Ishikawa (cell line): ENCODE results near the gene PLD1.
A peak's percentile ranks its signal among the peaks of the same experiment; 100 is the strongest.

Source experiments
- CEBPB ChIP-seq: IDR thresholded peaks from 2 replicates; pipeline ENCODE4 v1.6.1; 2012
- CREB1 ChIP-seq: IDR thresholded peaks from 2 replicates; pipeline ENCODE4 v1.6.1; 2012; ENCODE audit warnings: low read depth
- EGR1 ChIP-seq: IDR thresholded peaks from 2 replicates; pipeline ENCODE4 v1.6.1; 2012
- EP300 ChIP-seq: IDR thresholded peaks from 2 replicates; pipeline ENCODE4 v1.6.1; 2012; ENCODE audit warnings: borderline replicate concordance
- FOXM1 ChIP-seq: IDR thresholded peaks from 2 replicates; pipeline ENCODE4 v1.6.1; 2012; ENCODE audit warnings: low read depth, borderline replicate concordance
- NFIC ChIP-seq: IDR thresholded peaks from 2 replicates; pipeline ENCODE4 v1.6.1; 2012
- RAD21 ChIP-seq: IDR thresholded peaks from 2 replicates; pipeline ENCODE4 v1.6.1; 2012; ENCODE audit warnings: low read depth
- REST ChIP-seq: IDR thresholded peaks from 2 replicates; pipeline ENCODE4 v1.6.1; 2012; ENCODE audit warnings: low read depth, mild to moderate bottlenecking
- TAF1 ChIP-seq: IDR thresholded peaks from 2 replicates; pipeline ENCODE4 v1.6.1; 2012; ENCODE audit warnings: low read depth, mild to moderate bottlenecking
- TCF12 ChIP-seq: IDR thresholded peaks from 2 replicates; pipeline ENCODE4 v1.6.1; 2012; ENCODE audit warnings: low read depth
- TEAD4 ChIP-seq: IDR thresholded peaks from 2 replicates; pipeline ENCODE4 v1.6.1; 2012
- YY1 ChIP-seq: IDR thresholded peaks from 2 replicates; pipeline ENCODE4 v1.6.1; 2012; ENCODE audit warnings: low read depth
- ZBTB7A ChIP-seq: IDR thresholded peaks from 2 replicates; pipeline ENCODE4 v1.6.1; 2012; ENCODE audit warnings: low read depth
- TF ChIP-seq, protein P1 (sequence below): IDR thresholded peaks from 2 replicates; pipeline ENCODE4 v1.6.1; 2012
- TF ChIP-seq, protein P2 (sequence below): IDR thresholded peaks from 2 replicates; pipeline ENCODE4 v1.6.1; 2012

Gene PLD1

DNA sequence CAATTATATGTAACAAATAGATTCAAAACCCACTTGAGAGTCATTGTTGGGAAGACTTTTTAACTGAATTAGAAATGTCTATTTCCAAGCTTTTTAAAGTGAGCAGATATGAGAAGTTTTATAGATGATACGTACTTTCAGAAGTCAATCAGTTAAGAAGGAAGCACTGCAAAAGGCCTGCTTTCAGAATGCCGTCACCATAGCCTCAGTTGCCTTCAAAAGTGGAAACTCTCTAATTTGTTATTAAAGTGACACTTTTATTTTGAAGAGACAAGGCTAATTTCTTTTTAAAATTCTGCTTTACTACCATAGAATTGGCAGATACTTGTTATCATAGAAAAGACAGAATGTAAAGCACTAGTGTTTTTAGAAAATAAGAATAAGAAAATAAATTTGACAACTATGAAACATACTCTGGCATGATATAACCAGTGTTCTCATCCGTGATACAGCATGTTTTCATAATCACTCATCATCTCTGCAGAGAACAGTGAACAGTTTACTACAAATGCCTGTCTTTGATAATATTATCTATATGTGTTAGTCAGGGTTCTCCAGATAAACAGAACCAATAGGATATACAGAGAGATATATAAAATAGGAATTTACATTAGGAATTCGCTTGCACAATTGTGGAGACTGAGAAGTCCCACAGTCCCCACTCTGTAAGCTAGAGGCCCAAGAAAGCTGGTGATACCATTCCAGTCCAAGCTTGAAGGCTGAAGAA is 7.0 kb upstream of the PLD1 start:
- TF ChIP-seq EGR1 (no peak), REST (no peak), YY1 (no peak), NFIC (no peak), ZBTB7A (no peak), TEAD4 (no peak), EP300 (no peak), RAD21 (no peak), TCF12 (no peak), TAF1 (no peak), CREB1 (no peak), FOXM1 (no peak), CEBPB (no peak)
- TF ChIP-seq, protein P1, sequence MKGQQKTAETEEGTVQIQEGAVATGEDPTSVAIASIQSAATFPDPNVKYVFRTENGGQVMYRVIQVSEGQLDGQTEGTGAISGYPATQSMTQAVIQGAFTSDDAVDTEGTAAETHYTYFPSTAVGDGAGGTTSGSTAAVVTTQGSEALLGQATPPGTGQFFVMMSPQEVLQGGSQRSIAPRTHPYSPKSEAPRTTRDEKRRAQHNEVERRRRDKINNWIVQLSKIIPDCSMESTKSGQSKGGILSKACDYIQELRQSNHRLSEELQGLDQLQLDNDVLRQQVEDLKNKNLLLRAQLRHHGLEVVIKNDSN = no peak
- TF ChIP-seq, protein P2, sequence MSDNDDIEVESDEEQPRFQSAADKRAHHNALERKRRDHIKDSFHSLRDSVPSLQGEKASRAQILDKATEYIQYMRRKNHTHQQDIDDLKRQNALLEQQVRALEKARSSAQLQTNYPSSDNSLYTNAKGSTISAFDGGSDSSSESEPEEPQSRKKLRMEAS = no peak

- TF ChIP-seq TCF12 = no peak
- TF ChIP-seq ZBTB7A = no peak
- no peak for TF ChIP-seq CREB1
- no peak for TF ChIP-seq RAD21
- TF ChIP-seq YY1 = no peak
- TF ChIP-seq NFIC = no peak
- no peak for TF ChIP-seq TAF1
- no peak for TF ChIP-seq EGR1
- TF ChIP-seq, protein P1 = no peak
- no peak for TF ChIP-seq CEBPB
- no peak for TF ChIP-seq FOXM1
- TF ChIP-seq EP300 = no peak
- no peak for TF ChIP-seq TEAD4
- TF ChIP-seq, protein P2 = no peak
These were observed 5.8 kb upstream of the PLD1 start for GRCh38 chr3:171815973-171816595.

DNA sequence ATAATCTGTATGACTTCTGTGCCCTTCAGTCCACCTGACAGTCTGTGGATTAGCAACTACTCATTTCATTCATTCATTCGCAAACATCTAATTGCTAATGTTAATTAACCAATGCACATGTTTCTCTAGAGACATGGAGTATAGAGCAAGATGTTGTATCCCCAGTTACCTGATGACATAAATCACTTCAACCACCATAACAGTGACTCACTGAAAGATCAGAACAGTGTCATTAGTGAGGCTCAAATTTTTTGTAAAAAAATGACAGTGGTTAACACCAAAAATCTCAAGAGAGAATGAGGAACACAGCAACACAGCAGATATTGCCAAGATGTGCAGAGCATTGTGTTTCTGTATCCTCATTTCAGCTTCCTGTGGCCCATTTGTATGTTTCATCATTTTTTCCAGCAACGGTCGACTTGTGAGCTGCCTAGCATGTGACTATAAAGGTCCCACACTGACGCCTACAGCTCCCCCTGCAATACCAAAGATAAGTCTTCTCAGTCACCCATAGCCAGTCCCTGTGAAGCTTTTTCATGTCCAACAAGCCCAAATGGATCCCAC is 3.7 kb upstream of the PLD1 start:
- TF ChIP-seq EP300 = no peak
- no peak for TF ChIP-seq CEBPB
- no peak for TF ChIP-seq RAD21
- TF ChIP-seq CREB1 = no peak
- no peak for TF ChIP-seq TEAD4
- TF ChIP-seq, protein P1 = no peak
- no peak for TF ChIP-seq TCF12
- TF ChIP-seq NFIC = no peak

- no peak for TF ChIP-seq NFIC
- no peak for TF ChIP-seq CREB1
These were observed 3.1 kb upstream of the PLD1 start for GRCh38 chr3:171813278-171813896.

DNA sequence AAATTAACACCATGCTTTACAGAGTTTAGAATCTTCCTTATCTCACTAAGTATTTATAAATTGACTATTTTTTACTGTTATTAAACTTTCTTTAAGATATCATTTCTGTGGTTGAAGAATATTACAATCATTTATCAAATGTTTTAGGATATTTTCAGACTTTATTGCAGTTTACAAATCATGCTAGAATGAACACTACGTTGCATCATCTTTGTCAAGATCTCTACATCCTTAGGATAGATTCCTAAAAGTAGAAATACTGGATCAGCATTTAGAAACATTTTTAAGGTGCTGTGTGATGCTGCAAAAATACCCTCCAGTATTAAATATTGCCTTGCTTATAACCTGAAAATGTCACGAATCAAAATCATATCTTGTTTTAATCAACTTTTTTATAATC is 2.5 kb upstream of the PLD1 start:
- TF ChIP-seq, protein P2 = no peak
- TF ChIP-seq FOXM1 (no peak), CEBPB (0 out of 2 replicates have a peak, but pooled peaks have one; percentile 4)

DNA sequence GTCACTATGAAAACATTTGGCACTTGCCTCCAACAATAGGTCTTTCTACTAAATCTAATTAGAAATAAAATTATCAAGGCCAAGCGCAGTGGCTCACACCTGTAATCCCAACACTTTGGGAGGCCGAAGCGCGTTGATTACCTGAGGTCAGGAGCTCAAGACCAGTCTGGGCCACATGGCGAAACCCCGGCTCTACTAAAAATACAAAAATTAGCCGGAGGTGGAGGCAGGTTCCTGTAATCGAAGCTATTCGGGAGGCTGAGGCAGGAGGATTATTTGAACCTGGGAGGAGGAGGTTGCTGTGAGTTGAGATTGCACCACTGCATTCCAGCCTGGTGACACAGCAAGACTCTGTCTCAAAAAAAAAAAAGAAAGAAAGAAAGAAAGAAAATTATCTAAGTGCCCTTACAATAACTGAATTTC is 1.6 kb upstream of the PLD1 start:
- TF ChIP-seq CEBPB = peak; percentile 88
- TF ChIP-seq FOXM1 = no peak
- TF ChIP-seq TEAD4 = peak; percentile 83

- no peak for TF ChIP-seq RAD21
- TF ChIP-seq, protein P1 = no peak
- no peak for TF ChIP-seq FOXM1
- no peak for TF ChIP-seq CREB1
- TF ChIP-seq TEAD4 = no peak
- no peak; the same call in 1 of the 2 replicates for TF ChIP-seq CEBPB
- TF ChIP-seq TAF1 = no peak
- no peak for TF ChIP-seq NFIC
- no peak for TF ChIP-seq EGR1
- TF ChIP-seq TCF12 = no peak
- TF ChIP-seq ZBTB7A = no peak
- no peak for TF ChIP-seq REST
- TF ChIP-seq YY1 = no peak
- TF ChIP-seq, protein P2 = no peak
- TF ChIP-seq EP300 = no peak
These were observed 1.1 kb upstream of the PLD1 start for GRCh38 chr3:171811295-171811912.
